ENCODE data around the gene PPP1R15A. TPM values are rescaled to one million over a fixed set of nuclear protein-coding genes. Genes with fewer than 3 reads are reported as not detected.
"Not testable (repeated sequence)": the region's sequence is repeated elsewhere in the genome, so short reads cannot be mapped to it uniquely, and the experiment has no call there.

Gene PPP1R15A
- total RNA-seq, 2 experiments from 2014 or later, result 32.1 to 89.7 TPM

DNA sequence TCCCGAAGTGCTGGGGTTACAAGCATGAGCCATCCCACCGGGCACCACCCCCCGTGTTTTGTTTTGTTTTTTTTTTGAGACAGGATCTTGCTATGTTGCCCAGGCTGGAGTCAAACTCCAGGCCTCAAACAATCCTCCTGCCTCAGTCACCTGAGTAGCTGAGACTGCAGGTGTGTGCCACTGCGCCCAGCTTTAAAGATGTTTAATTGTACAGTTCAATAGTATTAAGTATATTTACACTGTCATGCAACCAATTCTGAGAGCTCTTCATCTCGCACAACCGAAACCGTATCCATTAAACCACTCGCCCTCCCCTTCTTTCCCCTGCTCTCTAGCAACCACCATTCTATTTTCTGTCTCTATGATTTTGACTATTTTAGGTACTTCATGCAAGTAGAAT is 43.5 kb downstream of the PPP1R15A start:
- no peaks in the 10 kb centered on the region for H3K9me3 Mint-ChIP-seq (ENCODE audit: low read depth)
- ATAC-seq (no peak), DNase-seq (no peak)
- no peaks in the 10 kb centered on the region for H3K27me3 Mint-ChIP-seq
- H3K4me3 Mint-ChIP-seq, result no peak overlapping the region
- no peak overlapping the region for H3K27ac Mint-ChIP-seq
- peaks cover 2% of the 10 kb centered on the region for H3K4me1 Mint-ChIP-seq
- CTCF ChIA-PET, result no interaction called here
- peaks cover 39% of the 10 kb centered on the region for H3K36me3 Mint-ChIP-seq

GRCh38 chr19:48918071-48918470 is 45.9 kb downstream of the PPP1R15A start:
- H3K27ac Mint-ChIP-seq, result no peak overlapping the region
- H3K4me3 Mint-ChIP-seq, result no peak overlapping the region
- H3K36me3 Mint-ChIP-seq, result peaks cover 27% of the 10 kb centered on the region
- DNase-seq (no peak), ATAC-seq (no peak)
- CTCF ChIA-PET, result interaction anchor here (0.9 to 1.1 kb wide), 2 partner anchors 17 to 75 kb away, joined by 3 read pairs; no protein-coding TSS in a partner anchor
- H3K9me3 Mint-ChIP-seq (ENCODE audit: low read depth), result no peaks in the 10 kb centered on the region
- H3K4me1 Mint-ChIP-seq, result peaks cover 2% of the 10 kb centered on the region
- H3K27me3 Mint-ChIP-seq, result no peaks in the 10 kb centered on the region

DNA sequence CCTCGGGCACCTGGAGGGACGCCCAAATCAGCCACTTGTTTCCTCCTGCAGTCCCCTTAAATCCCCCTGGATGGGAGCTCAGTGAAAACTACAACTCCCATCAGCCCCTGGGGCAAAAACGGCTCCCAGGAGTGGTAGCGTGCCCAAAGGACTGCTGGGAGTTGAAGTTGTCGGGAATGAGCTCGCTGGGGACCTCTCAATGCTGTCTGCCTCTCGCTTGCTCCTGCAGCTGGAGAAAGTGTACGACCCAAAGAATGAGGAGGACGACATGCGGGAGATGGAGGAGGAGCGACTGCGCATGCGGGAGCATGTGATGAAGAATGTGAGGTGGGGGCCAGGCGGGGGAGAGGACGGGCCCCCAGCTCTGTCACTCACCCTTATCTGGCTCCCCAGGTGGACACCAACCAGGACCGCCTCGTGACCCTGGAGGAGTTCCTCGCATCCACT is 46.6 kb downstream of the PPP1R15A start:
- no peak overlapping the region for H3K4me3 Mint-ChIP-seq
- ATAC-seq, result peak; percentile 47
- peak; percentile 45 for DNase-seq
- no peaks in the 10 kb centered on the region for H3K27me3 Mint-ChIP-seq
- H3K4me1 Mint-ChIP-seq, result peaks cover 2% of the 10 kb centered on the region
- H3K36me3 Mint-ChIP-seq, result peaks cover 24% of the 10 kb centered on the region
- H3K27ac Mint-ChIP-seq, result no peak overlapping the region
- CTCF ChIA-PET, result interaction anchor here (0.8 to 0.9 kb wide), 2 partner anchors 52 to 76 kb away, joined by 3 read pairs; no protein-coding TSS in a partner anchor
- no peaks in the 10 kb centered on the region for H3K9me3 Mint-ChIP-seq (ENCODE audit: low read depth)

DNA sequence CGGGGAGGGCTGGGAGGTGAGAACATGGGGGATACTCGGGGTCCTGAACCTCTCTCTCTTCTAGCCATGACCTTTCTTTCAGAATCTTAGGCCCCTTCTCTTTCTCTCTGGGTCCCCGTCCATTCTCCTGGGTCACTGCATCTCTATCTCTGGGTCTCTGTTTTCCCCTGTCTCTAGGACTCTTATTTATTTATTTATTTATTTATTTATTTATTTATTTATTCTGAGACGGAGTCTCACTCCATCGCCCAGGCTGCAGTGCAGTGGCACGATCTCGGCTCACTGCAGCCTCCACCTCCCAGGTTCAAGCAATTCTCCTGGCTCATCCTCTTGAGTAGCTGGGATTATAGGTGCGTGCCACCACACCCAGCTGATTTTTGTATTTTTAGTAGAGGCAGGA is 47.0 kb downstream of the PPP1R15A start:
- peaks cover 22% of the 10 kb centered on the region for H3K36me3 Mint-ChIP-seq
- H3K27me3 Mint-ChIP-seq, ATAC-seq: not testable (repeated sequence)

GRCh38 chr19:48920949-48921348 is 48.7 kb downstream of the PPP1R15A start:
- Mint-ChIP-seq H3K36me3 (peaks cover 17% of the 10 kb centered on the region), H3K9me3 (ENCODE audit: low read depth) (no peaks in the 10 kb centered on the region), H3K27me3 (no peaks in the 10 kb centered on the region), H3K27ac (no peak overlapping the region), H3K4me3 (no peak overlapping the region), H3K4me1 (peaks cover 2% of the 10 kb centered on the region)
- CTCF ChIA-PET, result interaction anchor here (0.7 to 1.5 kb wide), 2 partner anchors 49 to 78 kb away, joined by 3 read pairs; no protein-coding TSS in a partner anchor
- ATAC-seq, result no peak
- DNase-seq, result no peak

More for the DNA sequence above, 47.0 kb downstream of the PPP1R15A start:
- not testable (repeated sequence) for H3K9me3 Mint-ChIP-seq (ENCODE audit: low read depth); H3K27ac Mint-ChIP-seq; H3K4me1 Mint-ChIP-seq; H3K4me3 Mint-ChIP-seq; DNase-seq
- CTCF ChIA-PET, result interaction anchor here (0.8 to 1.5 kb wide), 2 partner anchors 51 kb away, joined by 3 read pairs; no protein-coding TSS in a partner anchor

GRCh38 chr19:48921721-48922500 is 49.7 kb downstream of the PPP1R15A start:
- Mint-ChIP-seq H3K4me3 (no peak overlapping the region), H3K36me3 (peaks cover 14% of the 10 kb centered on the region), H3K9me3 (ENCODE audit: low read depth) (no peaks in the 10 kb centered on the region), H3K27ac (no peak overlapping the region), H3K4me1 (peaks cover 4% of the 10 kb centered on the region), H3K27me3 (no peaks in the 10 kb centered on the region)
- CTCF ChIA-PET, result no interaction called here
- no peak for ATAC-seq
- DNase-seq, result no peak

DNA sequence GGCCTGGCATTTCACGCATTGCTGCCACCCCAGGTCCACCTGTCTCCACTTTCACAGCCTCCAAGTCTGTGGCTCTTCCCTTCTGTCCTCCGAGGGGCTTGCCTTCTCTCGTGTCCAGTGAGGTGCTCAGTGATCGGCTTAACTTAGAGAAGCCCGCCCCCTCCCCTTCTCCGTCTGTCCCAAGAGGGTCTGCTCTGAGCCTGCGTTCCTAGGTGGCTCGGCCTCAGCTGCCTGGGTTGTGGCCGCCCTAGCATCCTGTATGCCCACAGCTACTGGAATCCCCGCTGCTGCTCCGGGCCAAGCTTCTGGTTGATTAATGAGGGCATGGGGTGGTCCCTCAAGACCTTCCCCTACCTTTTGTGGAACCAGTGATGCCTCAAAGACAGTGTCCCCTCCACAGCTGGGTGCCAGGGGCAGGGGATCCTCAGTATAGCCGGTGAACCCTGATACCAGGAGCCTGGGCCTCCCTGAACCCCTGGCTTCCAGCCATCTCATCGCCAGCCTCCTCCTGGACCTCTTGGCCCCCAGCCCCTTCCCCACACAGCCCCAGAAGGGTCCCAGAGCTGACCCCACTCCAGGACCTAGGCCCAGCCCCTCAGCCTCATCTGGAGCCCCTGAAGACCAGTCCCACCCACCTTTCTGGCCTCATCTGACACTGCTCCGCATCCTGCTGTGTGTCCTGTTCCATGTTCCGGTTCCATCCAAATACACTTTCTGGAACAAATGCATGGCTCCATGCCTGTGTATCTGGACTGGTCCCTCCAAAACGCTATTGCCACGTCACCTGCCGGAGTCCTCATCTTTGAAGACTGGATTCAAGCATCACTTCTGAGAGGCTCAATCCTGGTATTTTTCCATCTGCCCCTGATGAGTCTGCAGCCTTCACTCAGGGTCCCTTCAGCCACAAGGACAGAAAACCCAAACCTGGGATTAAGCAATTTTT is 50.6 kb downstream of the PPP1R15A start:
- Mint-ChIP-seq H3K9me3 (ENCODE audit: low read depth) (no peaks in the 10 kb centered on the region), H3K36me3 (peaks cover 14% of the 10 kb centered on the region), H3K4me1 (peaks cover 4% of the 10 kb centered on the region), H3K27me3 (no peaks in the 10 kb centered on the region), H3K27ac (no peak overlapping the region), H3K4me3 (no peak overlapping the region)
- DNase-seq, result no peak
- ATAC-seq, result peak; percentile 11
- CTCF ChIA-PET, result no interaction called here

GRCh38 chr19:48925240-48925843 is 53.1 kb downstream of the PPP1R15A start:
- H3K9me3 Mint-ChIP-seq (ENCODE audit: low read depth), result no peaks in the 10 kb centered on the region
- no peak for ATAC-seq
- no peaks in the 10 kb centered on the region for H3K27me3 Mint-ChIP-seq
- H3K4me3 Mint-ChIP-seq, result no peak overlapping the region
- H3K27ac Mint-ChIP-seq, result no peak overlapping the region
- CTCF ChIA-PET, result interaction anchor here (0.8 to 1.6 kb wide), 2 partner anchors 12 to 130 kb away, joined by 3 to 9 read pairs; no protein-coding TSS in a partner anchor
- DNase-seq, result no peak
- peaks cover 7% of the 10 kb centered on the region for H3K36me3 Mint-ChIP-seq
- peaks cover 3% of the 10 kb centered on the region for H3K4me1 Mint-ChIP-seq

Other genes with a start within 250 kb of the PPP1R15A start
- gene DBP, start 235.0 kb upstream of the PPP1R15A start, total RNA-seq, result 10 to 100 TPM; 11.3 to 18.0 TPM
- gene CA11, start 226.2 kb upstream of the PPP1R15A start, total RNA-seq, result 1 to 10 TPM; 6.0 to 7.2 TPM
- under 1 TPM; 0.64 to 0.87 TPM for gene NTN5, start 199.4 kb upstream of the PPP1R15A start, total RNA-seq
- gene FUT2, start 176.4 kb upstream of the PPP1R15A start, total RNA-seq, result not detected
- gene MAMSTR, start 152.7 kb upstream of the PPP1R15A start, total RNA-seq, result 1 to 10 TPM; 1.0 to 1.1 TPM
- gene RASIP1, start 131.8 kb upstream of the PPP1R15A start, total RNA-seq, result not detected
- gene IZUMO1, start 125.5 kb upstream of the PPP1R15A start, total RNA-seq, result not detected
- gene FUT1, start 119.8 kb upstream of the PPP1R15A start, total RNA-seq, result under 1 TPM; 0.06 to 0.09 TPM
- gene FGF21, start 116.9 kb upstream of the PPP1R15A start, total RNA-seq, result not detected
- 10 to 100 TPM; 46.7 to 54.6 TPM for gene BCAT2, start 61.4 kb upstream of the PPP1R15A start, total RNA-seq
- under 1 TPM; 0.38 to 0.59 TPM for gene HSD17B14, start 35.9 kb upstream of the PPP1R15A start, total RNA-seq
- 1 to 10 TPM; 2.2 to 5.6 TPM for gene PLEKHA4, start 3.8 kb upstream of the PPP1R15A start, total RNA-seq
- under 1 TPM in 1 of 2 experiments, not detected in 1; 0.47 TPM for gene TULP2, start 26.3 kb downstream of the PPP1R15A start, total RNA-seq
- 100 to 1,000 TPM; 185 to 226 TPM for gene NUCB1, start 27.9 kb downstream of the PPP1R15A start, total RNA-seq
- gene DHDH, start 61.3 kb downstream of the PPP1R15A start, total RNA-seq, result 1 to 10 TPM in 1 of 2 experiments, under 1 TPM in 1; 0.96 to 1.1 TPM
- gene BAX, start 82.5 kb downstream of the PPP1R15A start, total RNA-seq, result 100 to 1,000 TPM; 359 to 377 TPM
- 1,000 to 10,000 TPM; 1,380 to 1,403 TPM for gene FTL, start 92.9 kb downstream of the PPP1R15A start, total RNA-seq
- gene GYS1, start 120.9 kb downstream of the PPP1R15A start, total RNA-seq, result 10 to 100 TPM; 44.0 to 65.5 TPM
- gene RUVBL2, start 121.5 kb downstream of the PPP1R15A start, total RNA-seq, result 100 to 1,000 TPM; 124 to 125 TPM
- not detected for gene LHB, start 144.7 kb downstream of the PPP1R15A start, total RNA-seq
- gene CGB3, start 151.9 kb downstream of the PPP1R15A start, total RNA-seq, result not detected
- not detected for gene CGB2, start 159.5 kb downstream of the PPP1R15A start, total RNA-seq
- not detected for gene CGB1, start 164.5 kb downstream of the PPP1R15A start, total RNA-seq
- not detected for gene CGB5, start 171.4 kb downstream of the PPP1R15A start, total RNA-seq
- gene CGB8, start 176.7 kb downstream of the PPP1R15A start, total RNA-seq, result not detected
- not detected for gene CGB7, start 185.3 kb downstream of the PPP1R15A start, total RNA-seq
- not detected for gene NTF4, start 192.4 kb downstream of the PPP1R15A start, total RNA-seq
- gene KCNA7, start 200.3 kb downstream of the PPP1R15A start, total RNA-seq, result not detected
- 100 to 1,000 TPM; 222 to 224 TPM for gene SNRNP70, start 213.0 kb downstream of the PPP1R15A start, total RNA-seq
- 1 to 10 TPM; 3.3 to 5.7 TPM for gene LIN7B, start 241.9 kb downstream of the PPP1R15A start, total RNA-seq
- gene C19orf73, start 246.7 kb downstream of the PPP1R15A start, total RNA-seq, result 1 to 10 TPM; 1.6 to 1.8 TPM
- 1 to 10 TPM; 1.7 to 3.6 TPM for gene PPFIA3, start 247.1 kb downstream of the PPP1R15A start, total RNA-seq